ENCODE measurements around the gene UMODL1.

DNA sequence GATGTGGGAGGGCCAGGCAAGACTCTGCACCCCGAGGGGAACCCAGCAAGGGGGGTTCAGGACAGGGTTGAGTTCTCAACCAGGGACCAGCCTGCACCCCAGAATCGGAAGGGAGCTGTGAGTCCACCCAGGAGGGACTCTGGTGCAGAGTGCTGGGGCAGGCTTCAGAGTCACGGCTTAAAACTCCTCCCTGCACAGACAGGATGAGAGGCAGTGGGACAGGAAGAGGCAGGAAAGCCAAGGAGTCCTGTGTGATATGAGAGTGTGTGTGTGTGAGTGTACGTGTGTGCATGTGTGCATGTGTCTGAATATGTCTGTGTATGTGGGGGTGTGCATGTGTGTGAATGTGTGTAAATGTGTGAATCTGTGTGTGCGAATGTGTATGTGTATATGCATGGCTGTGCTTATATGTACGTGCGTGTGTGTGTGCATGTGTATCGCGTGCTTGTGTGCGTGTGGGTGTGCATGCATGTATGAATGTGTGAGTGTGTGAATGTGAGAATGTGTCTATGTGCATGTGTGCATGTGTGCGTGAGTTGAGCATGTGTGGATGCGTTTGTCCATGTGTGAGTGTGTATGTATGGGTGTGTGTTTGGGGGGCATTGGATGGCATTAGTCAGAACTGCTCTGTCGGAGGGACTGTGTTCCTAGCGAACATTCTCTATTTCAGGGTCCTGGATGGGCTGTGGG lies 52.2 kb downstream of the UMODL1 start:
- TF ChIP-seq, protein P1, sequence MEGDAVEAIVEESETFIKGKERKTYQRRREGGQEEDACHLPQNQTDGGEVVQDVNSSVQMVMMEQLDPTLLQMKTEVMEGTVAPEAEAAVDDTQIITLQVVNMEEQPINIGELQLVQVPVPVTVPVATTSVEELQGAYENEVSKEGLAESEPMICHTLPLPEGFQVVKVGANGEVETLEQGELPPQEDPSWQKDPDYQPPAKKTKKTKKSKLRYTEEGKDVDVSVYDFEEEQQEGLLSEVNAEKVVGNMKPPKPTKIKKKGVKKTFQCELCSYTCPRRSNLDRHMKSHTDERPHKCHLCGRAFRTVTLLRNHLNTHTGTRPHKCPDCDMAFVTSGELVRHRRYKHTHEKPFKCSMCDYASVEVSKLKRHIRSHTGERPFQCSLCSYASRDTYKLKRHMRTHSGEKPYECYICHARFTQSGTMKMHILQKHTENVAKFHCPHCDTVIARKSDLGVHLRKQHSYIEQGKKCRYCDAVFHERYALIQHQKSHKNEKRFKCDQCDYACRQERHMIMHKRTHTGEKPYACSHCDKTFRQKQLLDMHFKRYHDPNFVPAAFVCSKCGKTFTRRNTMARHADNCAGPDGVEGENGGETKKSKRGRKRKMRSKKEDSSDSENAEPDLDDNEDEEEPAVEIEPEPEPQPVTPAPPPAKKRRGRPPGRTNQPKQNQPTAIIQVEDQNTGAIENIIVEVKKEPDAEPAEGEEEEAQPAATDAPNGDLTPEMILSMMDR (conservative IDR thresholded peaks at IDR 0.05; ENCODE audit: low read length) = no peak
- TF ChIP-seq EZH2phosphoT487 (IDR thresholded peaks at IDR 0.05; ENCODE audit: borderline replicate concordance, low read depth, low read length) = no peak

Data from OCI-LY7 (cell line).